T-helper 1 cell treated with Interleukin-12 subunit alpha and Interleukin-12 subunit beta and Interleukin-4 antibody, amounts not matched to agents 30 ng/mL and 1 ng/mL, for 36 hours (primary cell): ENCODE measurements around the gene CYP2D6. TPM values are rescaled to one million over a fixed set of nuclear protein-coding genes. Genes with fewer than 3 reads are reported as not detected.
"Not testable (repeated sequence)": the region's sequence is repeated elsewhere in the genome, so short reads cannot be mapped to it uniquely, and the experiment has no call there.

Experiments
- intact Hi-C: fragments of 100-400 bp; cut with micrococcal nuclease; formaldehyde crosslinking; loops from one replicate; pipeline ENCODE4 v1.15.1; 2024
- total RNA-seq: library from RNA; stranded (reverse); gene quantifications from 2 replicates; pipeline ENCODE4 v1.2.3, GENCODE V29; 2022

The CYP2D6 gene
- total RNA-seq, result 6.5 and 7.0 TPM in 2 replicates

DNA sequence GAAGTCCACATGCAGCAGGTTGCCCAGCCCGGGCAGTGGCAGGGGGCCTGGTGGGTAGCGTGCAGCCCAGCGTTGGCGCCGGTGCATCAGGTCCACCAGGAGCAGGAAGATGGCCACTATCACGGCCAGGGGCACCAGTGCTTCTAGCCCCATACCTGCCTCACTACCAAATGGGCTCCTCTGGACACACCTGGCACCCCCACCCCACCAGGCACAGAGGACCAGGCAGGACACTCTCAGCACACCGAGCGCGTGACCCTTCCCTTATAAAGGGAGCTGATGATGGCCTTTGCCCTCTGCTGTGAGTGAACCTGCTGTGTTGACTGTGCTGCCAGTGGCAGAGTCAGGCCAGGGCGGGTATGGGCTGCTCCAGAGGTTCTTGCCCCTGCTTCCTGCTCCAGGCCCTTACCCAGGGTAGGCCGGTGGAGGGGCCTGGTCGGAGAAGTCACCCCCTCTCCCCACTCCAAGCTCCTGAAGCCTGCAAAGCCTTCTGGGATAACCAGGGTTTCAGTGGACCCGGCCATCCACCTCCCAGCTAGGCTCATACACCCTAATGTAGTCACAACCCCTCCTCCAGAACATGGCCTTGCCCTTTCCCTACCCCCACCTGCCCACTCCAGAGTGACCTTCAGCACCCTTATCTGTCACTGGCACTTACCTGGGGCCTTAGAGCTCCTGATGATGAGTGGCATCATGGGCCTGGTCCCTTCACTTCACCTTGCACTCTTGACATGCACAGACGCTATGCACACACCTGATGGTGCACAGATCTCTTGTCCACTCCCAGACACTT is at the start of gene CYP2D6:
CYP2D6 (minus strand) TSS at position 172 of the 793 bp plus-strand sequence; CDS start at position 153, 19 bp downstream.
- intact Hi-C loops, result not testable (repeated sequence)

DNA sequence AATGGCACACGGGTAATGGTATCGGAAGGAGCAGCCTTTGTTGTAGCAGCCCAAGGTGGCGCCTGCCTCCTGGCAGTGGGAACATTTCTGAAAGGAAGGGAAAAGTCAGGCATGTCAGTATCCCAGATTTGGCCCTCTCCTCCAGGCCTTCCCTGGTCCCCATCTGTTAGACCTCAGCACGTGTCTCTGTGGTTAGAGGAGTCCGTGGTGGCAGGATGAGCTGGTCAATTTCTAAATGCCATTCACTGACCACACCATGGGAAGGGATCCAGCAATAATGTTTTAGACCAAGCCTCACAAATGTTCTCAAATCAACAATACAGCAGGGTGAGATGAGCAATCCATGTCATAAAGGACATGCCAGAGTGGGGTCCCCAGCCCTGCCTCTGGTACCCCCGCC is 49.0 kb upstream of the CYP2D6 start:
- intact Hi-C loops, result loop anchor here (1.0 to 5.0 kb wide), 6 partner anchors 23 to 188 kb away; partner anchors contain the start of gene NDUFA6

- intact Hi-C loops, result no loop called here
Measured at GRCh38 chr22:42178910-42179519, 48.4 kb upstream of the CYP2D6 start.

- intact Hi-C loops, result no loop called here
Measured at GRCh38 chr22:42177891-42178336, 47.3 kb upstream of the CYP2D6 start.

DNA sequence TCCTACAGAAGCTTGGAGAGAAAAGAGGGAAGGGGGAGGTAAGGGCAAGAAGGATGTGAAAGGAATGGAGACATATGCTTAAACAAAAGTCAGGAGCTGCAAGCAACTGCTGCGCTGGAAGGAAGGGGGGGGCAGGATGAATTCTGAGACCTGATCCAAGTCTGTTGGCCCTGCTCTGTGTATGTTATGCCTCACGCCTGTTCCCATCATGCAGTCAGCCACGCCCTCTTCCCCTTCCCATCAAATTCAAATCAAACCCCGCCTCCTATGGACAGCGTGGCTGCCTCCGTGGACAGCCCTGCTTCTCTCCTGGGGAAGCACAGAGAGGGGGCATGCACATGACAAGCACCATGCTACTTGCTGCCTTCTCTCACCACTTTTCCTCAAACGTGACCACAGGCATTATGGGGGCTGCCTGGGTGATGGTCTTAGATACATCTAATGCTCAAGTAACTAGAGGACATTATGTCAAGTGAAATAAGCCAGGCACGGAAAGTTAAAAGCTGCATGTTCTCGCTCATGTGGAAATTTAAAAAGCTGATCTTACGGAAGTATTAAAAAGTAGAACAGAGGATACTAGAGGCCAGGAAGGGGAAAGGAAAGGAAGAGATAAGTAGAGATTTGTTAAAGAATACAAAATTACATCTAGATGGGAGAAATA is 45.8 kb upstream of the CYP2D6 start:
- intact Hi-C loops, result no loop called here

- intact Hi-C loops, result no loop called here
Measured at GRCh38 chr22:42174062-42174461, 43.5 kb upstream of the CYP2D6 start.

DNA sequence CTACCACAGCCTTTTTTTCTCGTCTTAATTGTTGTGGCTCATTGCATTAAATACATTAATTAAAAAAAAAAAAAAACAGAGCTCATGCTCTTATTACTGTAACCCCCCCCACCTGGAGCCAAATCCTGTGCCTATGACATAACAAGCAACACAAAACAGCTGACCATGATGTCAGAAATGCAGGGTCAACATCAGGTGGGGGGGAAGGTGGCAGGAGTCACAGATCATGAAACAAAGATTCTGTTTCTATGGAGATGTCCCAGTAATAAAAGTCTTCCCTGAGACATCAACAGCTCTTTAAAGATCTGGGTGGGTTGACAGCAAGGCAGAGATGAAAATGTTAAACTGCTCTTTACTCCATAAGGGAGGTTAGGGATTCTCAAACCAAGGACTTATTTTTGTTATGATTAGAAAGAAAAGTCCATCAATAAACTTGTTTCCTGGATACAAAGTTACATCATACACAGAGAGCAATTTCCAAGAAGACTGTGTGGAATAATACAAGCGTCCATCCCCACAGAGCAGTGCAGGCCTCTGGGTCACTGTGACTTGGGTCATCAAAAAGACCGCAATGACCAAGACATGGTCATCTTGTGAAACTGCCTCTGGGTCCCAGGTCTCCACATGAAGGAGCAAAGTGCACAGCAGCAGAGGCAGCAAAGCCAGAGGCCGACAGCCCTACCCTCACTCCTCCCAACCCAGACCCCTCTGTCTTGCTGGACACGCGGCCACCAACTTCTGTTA is 42.7 kb upstream of the CYP2D6 start:
- intact Hi-C loops, result no loop called here

- intact Hi-C loops, result no loop called here
Measured at GRCh38 chr22:42172773-42173172, 42.2 kb upstream of the CYP2D6 start.

- intact Hi-C loops, result no loop called here
Measured at GRCh38 chr22:42171946-42172719, 41.5 kb upstream of the CYP2D6 start.

GRCh38 chr22:42171417-42171816 is 40.8 kb upstream of the CYP2D6 start:
- intact Hi-C loops, result no loop called here

DNA sequence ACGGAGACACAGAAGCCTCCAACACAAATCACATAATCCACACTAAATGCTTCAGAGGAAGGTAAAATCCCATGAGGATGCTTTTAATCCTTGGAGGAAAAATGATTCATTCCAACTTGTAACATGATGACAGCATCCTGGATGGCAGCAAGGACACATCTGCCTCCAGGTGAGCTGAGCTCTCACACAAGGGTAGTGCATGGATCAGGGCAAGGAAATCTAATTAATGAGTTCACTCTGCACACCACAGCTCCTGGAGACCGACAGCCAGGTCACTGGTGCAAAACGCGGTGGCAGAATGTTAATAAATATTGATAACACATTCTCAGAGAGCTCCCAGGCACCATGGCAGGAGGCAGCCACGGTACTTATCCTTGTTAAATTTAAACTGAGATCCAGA is 40.3 kb upstream of the CYP2D6 start:
- intact Hi-C loops, result no loop called here

DNA sequence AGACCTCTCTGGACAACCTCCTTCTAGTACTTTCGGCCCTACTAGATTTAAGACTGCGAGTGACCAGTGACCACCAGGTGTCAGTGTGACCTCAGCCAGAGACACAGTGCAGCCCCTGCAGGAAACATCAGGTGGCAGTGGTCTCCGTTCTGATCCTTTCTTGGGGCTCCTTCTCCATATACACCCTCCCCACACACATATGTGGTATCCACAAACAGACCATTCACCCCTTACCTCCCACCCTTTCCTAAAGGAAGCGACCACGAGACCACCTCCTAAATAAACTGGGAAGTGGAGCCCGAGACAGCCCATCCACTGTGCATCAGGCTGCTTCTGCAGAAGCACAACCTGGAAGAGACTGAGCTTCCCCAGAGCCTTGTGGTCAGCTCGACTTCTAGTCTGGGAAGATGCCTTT is 38.5 kb upstream of the CYP2D6 start:
- intact Hi-C loops, result loop anchor here (1.0 kb wide), 4 partner anchors 100 to 304 kb away; no protein-coding TSS in a partner anchor

- intact Hi-C loops, result no loop called here
Measured at GRCh38 chr22:42168476-42168875, 37.9 kb upstream of the CYP2D6 start.

- intact Hi-C loops, result no loop called here
Measured at GRCh38 chr22:42167066-42167465, 36.5 kb upstream of the CYP2D6 start.

- intact Hi-C loops, result no loop called here
Measured at GRCh38 chr22:42164901-42165300, 34.3 kb upstream of the CYP2D6 start.

DNA sequence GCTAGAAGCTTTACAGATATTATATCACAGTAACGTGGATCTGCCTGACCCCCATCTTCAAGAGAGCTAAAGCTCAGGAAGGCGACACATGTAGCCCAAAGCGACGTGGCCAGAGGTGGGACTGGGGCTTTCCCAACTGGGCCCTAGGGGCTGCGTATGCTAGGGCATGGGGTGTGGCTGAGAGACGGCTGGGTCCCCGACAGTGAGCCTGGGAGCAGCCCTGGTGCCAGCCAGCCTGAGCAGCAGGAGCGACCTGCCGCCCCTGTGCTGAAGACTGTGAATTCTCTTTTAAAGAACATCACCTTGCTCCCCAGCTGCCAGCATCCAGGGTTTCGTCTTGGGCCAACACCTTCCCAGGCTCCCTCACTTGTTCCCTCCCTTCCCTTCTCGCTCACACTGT is 32.9 kb upstream of the CYP2D6 start:
- intact Hi-C loops, result no loop called here

DNA sequence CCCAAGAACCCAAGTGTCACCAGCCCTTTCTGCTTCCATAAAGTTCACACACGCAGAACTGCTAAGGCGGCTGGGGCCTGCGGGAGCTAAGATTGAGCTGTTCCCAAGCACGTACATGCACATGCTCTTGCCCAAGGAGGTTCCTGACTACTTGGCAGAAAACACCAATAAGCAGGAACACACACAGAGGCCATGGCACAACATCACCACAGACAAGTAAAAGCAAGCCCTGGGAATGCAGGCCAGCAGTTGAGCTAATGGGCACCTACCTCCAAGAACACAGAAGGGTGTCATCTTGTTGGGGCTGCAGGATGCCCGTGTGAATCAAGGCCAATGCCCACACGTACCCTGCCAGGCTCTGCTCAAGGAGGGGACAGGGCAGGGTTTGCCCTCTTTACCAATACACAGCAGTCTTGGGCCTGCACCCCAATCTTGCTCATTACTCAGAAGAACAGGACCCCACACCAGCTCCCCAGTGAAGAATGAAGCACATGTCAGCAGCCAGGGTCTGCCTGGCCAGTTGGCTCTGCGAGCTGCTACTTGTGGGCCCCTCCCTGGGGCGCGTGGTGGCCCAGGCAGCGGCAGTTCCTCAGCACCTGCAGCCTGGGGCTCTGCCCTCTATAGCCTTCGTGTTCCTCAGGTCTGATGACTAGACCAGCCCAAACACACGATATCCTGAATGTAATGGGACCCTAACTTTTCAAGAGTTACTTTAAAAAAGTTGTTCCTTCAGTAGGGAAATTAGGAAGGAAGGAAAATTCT is 32.3 kb upstream of the CYP2D6 start:
- intact Hi-C loops, result no loop called here

DNA sequence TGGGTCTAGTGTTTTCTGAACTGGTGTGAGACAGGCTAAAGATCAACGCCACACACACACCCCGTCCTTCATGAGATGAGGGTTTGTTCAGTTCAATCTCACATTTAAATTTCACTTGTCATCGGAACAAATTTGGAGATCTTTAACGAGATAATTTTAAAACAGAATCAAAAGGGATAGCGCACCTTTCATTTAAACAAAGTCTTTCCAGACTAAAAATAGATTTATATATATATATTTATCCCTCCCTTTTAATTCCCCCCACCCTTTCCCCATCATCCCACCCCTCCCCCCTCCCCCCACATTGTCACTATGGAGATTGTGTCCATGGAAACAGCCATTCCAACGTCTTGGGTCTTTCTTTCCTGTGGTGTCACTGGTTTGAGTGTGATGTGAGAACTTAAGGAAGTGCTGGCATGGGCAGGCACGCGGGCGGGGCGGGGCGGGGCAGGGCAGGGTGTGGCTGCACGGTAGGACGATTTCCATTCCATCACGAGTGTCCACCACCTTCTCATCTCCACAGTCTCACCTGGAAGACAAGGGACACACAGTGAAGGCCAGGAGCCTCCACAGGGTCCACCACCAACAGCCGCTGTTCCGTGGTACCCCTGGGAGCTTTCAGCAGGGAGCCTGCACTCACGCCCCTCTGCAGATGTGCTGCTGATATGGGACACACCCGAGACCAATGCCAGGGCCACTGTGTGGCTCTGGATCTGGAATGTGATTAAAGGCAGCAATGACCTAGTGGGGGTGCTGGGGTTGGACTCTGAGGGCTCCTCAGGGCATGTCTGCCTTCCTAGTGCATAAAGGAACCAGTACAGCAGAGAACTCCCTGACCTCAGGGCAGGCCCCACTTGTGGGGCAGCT is 30.5 kb upstream of the CYP2D6 start:
- intact Hi-C loops, result no loop called here

GRCh38 chr22:42160251-42160650 is 29.6 kb upstream of the CYP2D6 start:
- intact Hi-C loops, result no loop called here
